NCI-H1417 treated with DMSO at 0.1 percent for 48 hours (cell line): ENCODE results near the gene RARB.

ENCODE experiments used
- DNase-seq: peaks from one replicate; lab custom pipeline; 2025; lab: John Stamatoyannopoulos, UW

Gene RARB

DNA sequence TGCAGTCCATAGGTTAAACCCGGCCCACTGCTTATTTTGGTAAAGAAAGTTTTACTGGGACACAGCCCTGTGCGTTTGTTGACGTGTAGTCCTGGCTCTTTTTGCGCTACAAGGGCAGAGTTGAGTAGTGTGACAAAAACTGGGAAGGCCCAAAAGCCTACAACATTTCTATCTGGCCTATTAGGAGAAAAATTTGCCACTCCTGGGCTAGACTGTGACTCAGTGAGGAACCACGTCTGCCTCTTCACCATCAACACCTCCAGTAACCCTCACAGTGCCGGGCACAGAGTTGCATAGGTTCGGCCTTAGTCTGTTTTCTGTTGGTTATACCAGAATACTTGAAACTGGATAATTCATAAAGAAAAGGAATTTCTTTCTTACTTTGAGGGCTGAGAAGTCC, 126.3 kb downstream of the RARB start:
- DNase-seq, result no peak

DNA sequence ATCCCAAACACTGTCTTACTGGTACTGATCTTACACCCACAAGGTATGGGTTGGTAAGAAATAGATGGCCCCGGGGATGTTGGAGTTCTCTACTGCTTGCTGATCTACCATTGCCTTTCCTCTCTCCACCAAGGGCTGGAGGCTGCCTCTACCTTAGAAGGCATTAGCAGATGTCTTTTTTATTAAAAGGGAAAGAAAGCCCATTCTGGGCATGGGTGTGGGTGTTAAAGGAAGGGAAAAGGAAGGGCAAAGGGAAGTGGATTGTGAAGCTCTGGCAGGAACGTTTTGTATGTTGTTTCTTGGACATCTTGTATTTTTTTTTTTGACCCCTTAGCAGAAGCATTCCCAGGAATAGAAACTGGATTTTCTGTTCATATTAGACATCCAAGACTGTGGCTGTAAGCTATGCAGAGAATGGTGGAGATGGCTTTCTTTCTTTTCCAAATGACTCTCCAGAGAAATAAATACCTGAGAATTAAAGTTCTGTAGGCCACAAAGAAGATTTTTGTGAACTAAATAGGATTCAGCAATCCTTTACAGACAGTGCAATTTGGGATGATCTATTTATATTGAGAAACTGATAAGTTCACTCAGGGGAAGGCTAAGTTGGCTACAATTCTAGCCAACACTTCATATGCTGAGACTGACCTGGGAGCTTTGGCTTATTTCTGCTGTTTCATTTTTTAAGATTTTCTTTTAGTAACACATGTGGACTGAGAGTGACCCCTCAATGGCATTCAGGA, 127.8 kb downstream of the RARB start:
- DNase-seq, result no peak

DNA sequence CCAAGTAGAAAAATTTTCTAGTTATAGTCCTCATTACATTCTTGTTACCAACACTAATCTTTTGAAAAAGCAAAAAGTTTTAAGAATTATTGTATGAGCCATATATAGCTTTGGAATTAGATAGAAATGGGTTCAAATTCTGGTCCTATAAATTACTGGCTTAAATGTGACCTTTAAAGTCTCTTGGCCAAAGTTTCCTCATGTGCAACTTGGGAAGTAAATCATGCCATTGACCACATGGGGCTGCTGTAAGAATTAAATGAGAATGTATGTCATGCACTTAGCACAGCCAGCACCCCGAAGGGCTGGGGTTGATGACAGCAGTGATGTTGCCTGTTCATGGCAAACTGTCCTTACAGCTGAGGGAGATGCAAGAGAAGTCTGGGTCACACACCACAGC, 128.4 kb downstream of the RARB start:
- DNase-seq, result no peak

GRCh38 chr3:25557694-25558093, 129.6 kb downstream of the RARB start:
- no peak for DNase-seq

GRCh38 chr3:25558121-25558520, 130.1 kb downstream of the RARB start:
- DNase-seq, result no peak

- no peak for DNase-seq
Measured at GRCh38 chr3:25558796-25559195, 130.7 kb downstream of the RARB start.

GRCh38 chr3:25563601-25564000, 135.5 kb downstream of the RARB start:
- DNase-seq, result no peak

- DNase-seq, result no peak
Measured at GRCh38 chr3:25564075-25564474, 136.0 kb downstream of the RARB start.

GRCh38 chr3:25565807-25566206, 137.7 kb downstream of the RARB start:
- no peak for DNase-seq

GRCh38 chr3:25566358-25566920, 138.4 kb downstream of the RARB start:
- DNase-seq, result no peak

- DNase-seq, result no peak
Measured at GRCh38 chr3:25567388-25567787, 139.3 kb downstream of the RARB start.

DNA sequence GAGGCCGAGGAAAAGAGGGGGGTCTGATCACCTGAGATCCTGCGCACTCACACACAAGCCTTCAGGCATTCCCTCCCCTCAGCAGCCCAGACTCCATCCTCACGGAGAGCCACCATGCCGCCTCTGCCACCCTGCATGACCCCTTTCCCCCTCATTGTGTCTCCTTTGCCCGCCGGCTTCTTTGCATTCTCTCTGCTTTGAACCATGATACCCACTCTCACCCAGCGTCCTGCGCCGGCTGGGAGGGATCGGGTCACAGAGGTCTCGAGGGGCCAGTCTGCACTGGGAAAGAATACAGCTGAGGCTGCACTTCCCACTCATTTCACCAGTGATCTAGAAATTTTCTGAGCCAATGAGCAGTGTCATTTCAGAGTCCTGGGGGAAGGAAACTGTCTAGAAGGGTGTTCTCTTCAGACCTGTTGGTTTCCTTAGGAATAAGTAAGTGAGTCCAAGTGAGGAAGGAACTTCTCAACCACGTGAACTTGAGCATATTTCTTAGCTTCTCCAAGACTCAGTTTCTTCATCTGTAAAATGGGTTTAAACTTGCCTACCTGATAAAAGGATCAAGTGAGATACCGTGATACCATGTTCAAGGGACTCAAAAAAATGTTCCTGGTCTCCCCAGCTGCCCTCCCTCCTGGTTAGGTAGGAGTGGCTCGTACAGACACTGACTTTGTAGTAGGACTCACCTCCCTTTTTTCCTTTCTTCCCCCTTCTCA, 139.9 kb downstream of the RARB start:
- DNase-seq, result no peak

DNA sequence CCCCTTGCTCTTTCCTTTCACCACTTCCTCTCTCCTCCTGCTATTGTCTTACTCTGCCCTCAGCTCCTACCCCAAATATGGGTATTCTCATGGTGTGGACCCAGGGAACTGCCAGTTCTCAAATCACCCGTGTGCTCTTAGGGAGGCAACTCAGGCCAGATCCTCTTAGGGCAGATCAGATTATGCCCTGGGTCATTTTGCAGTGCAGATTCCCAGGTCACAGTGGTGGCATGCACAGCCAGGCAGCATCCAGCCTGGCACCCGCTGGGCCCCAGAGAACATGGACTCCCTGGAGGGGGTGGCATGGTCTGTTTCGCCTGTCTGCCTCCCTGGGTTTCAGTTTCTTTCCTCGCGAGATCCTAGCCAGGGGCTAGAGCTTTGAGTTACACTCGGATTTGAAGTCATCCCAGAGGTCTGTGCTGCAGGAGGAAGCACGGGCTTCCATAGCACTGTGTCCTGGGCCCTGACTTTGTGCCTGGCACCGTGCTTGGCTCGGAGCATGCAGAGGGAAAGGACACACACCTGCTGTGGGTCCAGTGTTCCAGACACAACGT, 140.5 kb downstream of the RARB start:
- no peak for DNase-seq

DNA sequence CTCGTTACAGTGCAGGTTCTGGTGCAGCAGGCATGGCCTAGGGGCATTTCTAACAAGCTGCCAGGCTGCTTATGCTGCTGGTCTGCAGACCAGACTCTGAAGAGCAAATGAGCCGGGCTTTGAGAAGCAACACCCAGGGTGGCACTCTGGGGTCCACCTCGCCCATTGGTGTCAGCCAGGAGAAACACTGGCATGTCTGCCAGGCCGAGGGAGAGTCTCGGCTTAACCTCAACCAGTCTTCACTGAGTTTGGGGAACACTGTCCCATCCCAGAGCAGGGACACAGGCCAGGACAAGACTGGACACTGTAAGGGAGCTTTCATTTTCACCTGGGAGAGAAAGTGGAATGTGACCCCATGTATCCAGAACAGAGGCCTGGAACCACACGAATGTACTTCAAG, 143.2 kb downstream of the RARB start:
- DNase-seq, result no peak

- DNase-seq, result no peak
Measured at GRCh38 chr3:25572336-25572735, 144.3 kb downstream of the RARB start.

DNA sequence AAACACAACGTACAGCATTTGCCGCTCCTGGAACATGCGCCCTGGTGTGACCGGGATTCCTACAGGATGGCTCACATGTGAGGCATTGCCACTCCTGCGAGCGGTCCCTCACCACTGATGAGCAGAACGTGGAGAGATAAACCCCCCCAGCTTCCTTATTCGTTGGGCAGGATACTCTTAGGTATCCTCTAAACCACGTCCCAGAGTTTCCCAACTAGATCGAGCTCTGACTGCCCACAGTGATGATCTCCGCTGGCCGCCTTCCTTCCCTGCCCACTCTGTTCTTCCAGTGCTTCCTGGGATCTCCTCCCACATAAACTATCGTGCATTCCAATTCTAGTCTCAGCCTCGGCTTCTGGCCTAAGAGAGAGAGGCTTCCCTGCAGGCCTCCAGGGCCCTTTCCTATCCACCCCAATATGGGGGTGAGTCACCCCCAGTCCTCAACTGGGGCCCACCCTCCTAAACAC, 144.9 kb downstream of the RARB start:
- DNase-seq, result no peak

GRCh38 chr3:25573386-25574171, 145.5 kb downstream of the RARB start:
- no peak for DNase-seq

- no peak for DNase-seq
Measured at GRCh38 chr3:25574172-25574765, 146.2 kb downstream of the RARB start.

- no peak for DNase-seq
Measured at GRCh38 chr3:25575001-25575400, 146.9 kb downstream of the RARB start.

- DNase-seq, result no peak
Measured at GRCh38 chr3:25576146-25576545, 148.1 kb downstream of the RARB start.

DNA sequence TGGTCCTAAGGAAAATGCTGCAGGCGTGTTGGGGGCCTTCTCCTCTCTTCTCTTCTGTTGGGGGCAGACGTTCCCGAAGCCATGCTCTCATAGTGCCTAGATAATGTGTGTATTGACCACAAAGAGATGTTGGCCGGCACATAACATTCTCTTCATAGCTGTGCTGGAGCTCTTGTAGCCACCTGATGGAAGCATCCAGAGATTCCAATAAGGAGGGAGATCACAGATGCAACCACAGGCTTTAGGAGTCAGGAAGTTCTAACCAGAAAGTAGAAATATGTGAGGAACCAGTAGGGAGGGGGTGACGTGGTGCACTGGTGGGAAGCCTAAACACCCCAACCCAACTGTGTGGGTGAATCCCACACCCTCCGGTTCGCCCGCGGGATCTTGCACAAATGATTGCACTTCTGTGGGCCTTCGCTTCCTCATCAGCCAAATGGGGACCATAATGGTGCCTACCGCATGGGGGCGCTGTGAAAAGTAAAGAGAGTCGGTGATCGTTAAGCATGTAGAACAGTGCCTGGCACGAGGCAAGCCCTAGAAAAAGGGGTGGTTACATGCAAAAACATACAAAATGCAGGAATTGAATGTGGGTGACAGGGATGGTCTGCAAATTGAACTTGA, 148.9 kb downstream of the RARB start:
- no peak for DNase-seq
